Activated naive CD4-positive, alpha-beta T cell treated with anti-CD3 and anti-CD28 coated beads, Interleukin-2, amount 50 U/mL, for 24 hours (primary cell): Measurements from ENCODE around the gene STIM2.
"Not testable (repeated sequence)": the region's sequence is repeated elsewhere in the genome, so short reads cannot be mapped to it uniquely, and the experiment has no call there.

Experiments
- H3K27ac Mint-ChIP-seq: one replicate; pipeline ENCODE4 v1.8.0; 2021; ENCODE audit warnings: mild to moderate bottlenecking, mixed read lengths
- H3K27me3 Mint-ChIP-seq: one replicate; pipeline ENCODE4 v1.8.0; 2021; ENCODE audit warnings: mixed read lengths
- H3K36me3 Mint-ChIP-seq: one replicate; pipeline ENCODE4 v1.8.0; 2021; ENCODE audit warnings: mixed read lengths
- H3K4me1 Mint-ChIP-seq: one replicate; pipeline ENCODE4 v1.8.0; 2021; ENCODE audit warnings: mixed read lengths
- H3K4me3 Mint-ChIP-seq: one replicate; pipeline ENCODE4 v1.8.0; 2021; ENCODE audit warnings: mild to moderate bottlenecking, mixed read lengths
- H3K9me3 Mint-ChIP-seq: one replicate; pipeline ENCODE4 v1.8.0; 2021; ENCODE audit warnings: mixed read lengths

Gene STIM2

GRCh38 chr4:26964512-26964911 lies 103.9 kb downstream of the STIM2 start:
- no peak overlapping the region for H3K4me3 Mint-ChIP-seq
- peak overlapping the region; percentile 21 for H3K27ac Mint-ChIP-seq
- H3K27me3 Mint-ChIP-seq = no peaks in the 10 kb centered on the region
- peaks cover 83% of the 10 kb centered on the region for H3K4me1 Mint-ChIP-seq
- peaks cover 24% of the 10 kb centered on the region for H3K36me3 Mint-ChIP-seq
- H3K9me3 Mint-ChIP-seq = no peaks in the 10 kb centered on the region

- no peaks in the 10 kb centered on the region for H3K27me3 Mint-ChIP-seq
- no peak overlapping the region for H3K27ac Mint-ChIP-seq
- H3K9me3 Mint-ChIP-seq = no peaks in the 10 kb centered on the region
- no peak overlapping the region for H3K4me3 Mint-ChIP-seq
- peaks cover 26% of the 10 kb centered on the region for H3K36me3 Mint-ChIP-seq
- H3K4me1 Mint-ChIP-seq = peaks cover 80% of the 10 kb centered on the region
Observed at GRCh38 chr4:26964994-26965393, 104.4 kb downstream of the STIM2 start.

- H3K4me3 Mint-ChIP-seq, H3K27me3 Mint-ChIP-seq, H3K9me3 Mint-ChIP-seq: not testable (repeated sequence)
- peak overlapping the region; percentile 18 for H3K27ac Mint-ChIP-seq
- H3K4me1 Mint-ChIP-seq = peaks cover 73% of the 10 kb centered on the region
- H3K36me3 Mint-ChIP-seq = peaks cover 22% of the 10 kb centered on the region
Observed at GRCh38 chr4:26975464-26976181, 115.0 kb downstream of the STIM2 start.

GRCh38 chr4:26978387-26979053 lies 117.9 kb downstream of the STIM2 start:
- Mint-ChIP-seq H3K27me3 (no peaks in the 10 kb centered on the region), H3K4me3 (no peak overlapping the region), H3K9me3 (no peaks in the 10 kb centered on the region), H3K4me1 (peaks cover 66% of the 10 kb centered on the region), H3K27ac (peak overlapping the region; percentile 49), H3K36me3 (peaks cover 8% of the 10 kb centered on the region)

GRCh38 chr4:26984896-26985295 lies 124.3 kb downstream of the STIM2 start:
- peak overlapping the region; percentile 76 for H3K27ac Mint-ChIP-seq

GRCh38 chr4:26985873-26986272 lies 125.2 kb downstream of the STIM2 start:
- peaks cover 9% of the 10 kb centered on the region for H3K36me3 Mint-ChIP-seq
- peaks cover 73% of the 10 kb centered on the region for H3K4me1 Mint-ChIP-seq
- peak overlapping the region; percentile 8 for H3K27ac Mint-ChIP-seq
- H3K4me3 Mint-ChIP-seq = no peak overlapping the region
- H3K9me3 Mint-ChIP-seq = no peaks in the 10 kb centered on the region
- H3K27me3 Mint-ChIP-seq = no peaks in the 10 kb centered on the region

More at GRCh38 chr4:26984896-26985295, 124.3 kb downstream of the STIM2 start:
- H3K27me3 Mint-ChIP-seq = no peaks in the 10 kb centered on the region
- H3K4me3 Mint-ChIP-seq = peak overlapping the region; percentile 15
- peaks cover 6% of the 10 kb centered on the region for H3K36me3 Mint-ChIP-seq
- peaks cover 70% of the 10 kb centered on the region for H3K4me1 Mint-ChIP-seq
- no peaks in the 10 kb centered on the region for H3K9me3 Mint-ChIP-seq

GRCh38 chr4:26987191-26987590 lies 126.5 kb downstream of the STIM2 start:
- H3K4me1 Mint-ChIP-seq = peaks cover 63% of the 10 kb centered on the region
- H3K36me3 Mint-ChIP-seq = peaks cover 9% of the 10 kb centered on the region
- no peak overlapping the region for H3K4me3 Mint-ChIP-seq
- peak overlapping the region; percentile 59 for H3K27ac Mint-ChIP-seq
- no peaks in the 10 kb centered on the region for H3K27me3 Mint-ChIP-seq
- no peaks in the 10 kb centered on the region for H3K9me3 Mint-ChIP-seq

- peak overlapping the region; percentile 77 for H3K27ac Mint-ChIP-seq
- no peaks in the 10 kb centered on the region for H3K9me3 Mint-ChIP-seq
- peaks cover 11% of the 10 kb centered on the region for H3K36me3 Mint-ChIP-seq
- no peaks in the 10 kb centered on the region for H3K27me3 Mint-ChIP-seq
- peaks cover 31% of the 10 kb centered on the region for H3K4me1 Mint-ChIP-seq
- no peak overlapping the region for H3K4me3 Mint-ChIP-seq
Observed at GRCh38 chr4:26991057-26991456, 130.4 kb downstream of the STIM2 start.

- Mint-ChIP-seq H3K9me3 (no peaks in the 10 kb centered on the region), H3K27me3 (no peaks in the 10 kb centered on the region), H3K27ac (no peak overlapping the region), H3K36me3 (peaks cover 11% of the 10 kb centered on the region), H3K4me3 (no peak overlapping the region), H3K4me1 (peaks cover 27% of the 10 kb centered on the region)
Observed at GRCh38 chr4:26992657-26993361, 132.2 kb downstream of the STIM2 start.

- peaks cover 8% of the 10 kb centered on the region for H3K36me3 Mint-ChIP-seq
- H3K27ac Mint-ChIP-seq = no peak overlapping the region
- no peaks in the 10 kb centered on the region for H3K27me3 Mint-ChIP-seq
- H3K4me1 Mint-ChIP-seq = peaks cover 22% of the 10 kb centered on the region
- no peak overlapping the region for H3K4me3 Mint-ChIP-seq
- no peaks in the 10 kb centered on the region for H3K9me3 Mint-ChIP-seq
Observed at GRCh38 chr4:26993539-26993938, 132.9 kb downstream of the STIM2 start.

- Mint-ChIP-seq H3K27ac (no peak overlapping the region), H3K27me3 (no peaks in the 10 kb centered on the region), H3K4me1 (peaks cover 22% of the 10 kb centered on the region), H3K4me3 (no peak overlapping the region), H3K36me3 (peaks cover 8% of the 10 kb centered on the region), H3K9me3 (no peaks in the 10 kb centered on the region)
Observed at GRCh38 chr4:26993967-26994366, 133.3 kb downstream of the STIM2 start.

GRCh38 chr4:26995316-26995715 lies 134.7 kb downstream of the STIM2 start:
- peaks cover 6% of the 10 kb centered on the region for H3K36me3 Mint-ChIP-seq
- H3K4me1 Mint-ChIP-seq = peaks cover 22% of the 10 kb centered on the region
- peak overlapping the region; percentile 73 for H3K27ac Mint-ChIP-seq
- H3K27me3 Mint-ChIP-seq = no peaks in the 10 kb centered on the region
- H3K4me3 Mint-ChIP-seq = peak overlapping the region; percentile 24
- no peaks in the 10 kb centered on the region for H3K9me3 Mint-ChIP-seq

GRCh38 chr4:26996745-26997144 lies 136.1 kb downstream of the STIM2 start:
- Mint-ChIP-seq H3K27ac (no peak overlapping the region), H3K9me3 (no peaks in the 10 kb centered on the region), H3K36me3 (peaks cover 4% of the 10 kb centered on the region), H3K27me3 (no peaks in the 10 kb centered on the region), H3K4me1 (peaks cover 30% of the 10 kb centered on the region), H3K4me3 (no peak overlapping the region)

- Mint-ChIP-seq H3K36me3 (peaks cover 6% of the 10 kb centered on the region), H3K27ac (peak overlapping the region; percentile 68), H3K4me1 (peaks cover 57% of the 10 kb centered on the region), H3K27me3 (no peaks in the 10 kb centered on the region), H3K4me3 (no peak overlapping the region), H3K9me3 (no peaks in the 10 kb centered on the region)
Observed at GRCh38 chr4:26999689-27000088, 139.0 kb downstream of the STIM2 start.

GRCh38 chr4:27000122-27000521 lies 139.5 kb downstream of the STIM2 start:
- peaks cover 6% of the 10 kb centered on the region for H3K36me3 Mint-ChIP-seq
- peaks cover 61% of the 10 kb centered on the region for H3K4me1 Mint-ChIP-seq
- no peak overlapping the region for H3K27ac Mint-ChIP-seq
- H3K4me3 Mint-ChIP-seq = no peak overlapping the region
- no peaks in the 10 kb centered on the region for H3K9me3 Mint-ChIP-seq
- H3K27me3 Mint-ChIP-seq = no peaks in the 10 kb centered on the region

- peaks cover 4% of the 10 kb centered on the region for H3K36me3 Mint-ChIP-seq
- no peaks in the 10 kb centered on the region for H3K9me3 Mint-ChIP-seq
- no peak overlapping the region for H3K4me3 Mint-ChIP-seq
- H3K27me3 Mint-ChIP-seq = no peaks in the 10 kb centered on the region
- H3K4me1 Mint-ChIP-seq = peaks cover 67% of the 10 kb centered on the region
- peak overlapping the region; percentile 77 for H3K27ac Mint-ChIP-seq
Observed at GRCh38 chr4:27000820-27001219, 140.2 kb downstream of the STIM2 start.
